HEK293 (cell line): Measurements from ENCODE around the gene TIMM17B.

Source experiments
- CTCF ChIA-PET: fragments of 350-600 bp; formaldehyde crosslinking; extraction: SDS; loops from one replicate; lab custom pipeline; 2021; ENCODE audit warnings: antibody characterized with exemption; lab: Yijun Ruan, JAX
- POLR2A ChIA-PET: fragments of 300-600 bp; formaldehyde crosslinking; extraction: SDS; loops from one replicate; lab custom pipeline; 2020; ENCODE audit warnings: antibody characterized with exemption, inconsistent platforms; lab: Yijun Ruan, JAX
- H3K27ac ChIP-seq: fragments of 200-500 bp; sonication (Bioruptor generic); 2 replicates; pipeline ENCODE4 v1.5.1; 2014; ENCODE audit warnings: low read depth, low read length, control low read depth, inconsistent platforms; ENCODE audit errors: extremely low read depth
- H3K36me3 ChIP-seq, 2 experiments: fragments of 200-500 bp in 1 of 2; sonication (Bioruptor generic) in 1 of 2; 1 replicate in 1 of 2; 2 replicates in 1 of 2; pipeline ENCODE4 v1.5.1; 2014 to 2017; ENCODE audit warnings: inconsistent platforms in 2 of 2, low read length in 2 of 2; ENCODE audit not compliant: control insufficient read depth in 2 of 2, insufficient read depth in 1 of 2
- H3K4me1 ChIP-seq: fragments of 200-500 bp; sonication (Bioruptor generic); 2 replicates; pipeline ENCODE4 v1.5.1; 2014; ENCODE audit warnings: mild to moderate bottlenecking, low read length, inconsistent platforms; ENCODE audit not compliant: control insufficient read depth, insufficient read depth
- H3K4me3 ChIP-seq: 2 replicates; pipeline ENCODE4 v1.5.1; 2011; ENCODE audit warnings: low read depth, mild to moderate bottlenecking, control low read depth, low read length, moderate library complexity
- H3K9me3 ChIP-seq: fragments of 200-500 bp; sonication (Bioruptor generic); 2 replicates; pipeline ENCODE4 v1.5.1; 2014; ENCODE audit warnings: low read depth, low read length, inconsistent platforms; ENCODE audit not compliant: control insufficient read depth, insufficient read depth
- HOXD13 ChIP-seq: sonication (generic); formaldehyde crosslinking; IDR thresholded peaks from 2 replicates; pipeline ENCODE4 v1.8.0; 2022; ENCODE audit warnings: missing genetic modification reagents, borderline replicate concordance
- IKZF3 ChIP-seq: fragments of 450-650 bp; IDR thresholded peaks from 2 replicates; pipeline ENCODE4 v1.5.0; 2018; ENCODE audit warnings: missing biosample characterization, mild to moderate bottlenecking, missing genetic modification characterization, moderate library complexity
- KLF10 ChIP-seq: fragments of 450-650 bp; IDR thresholded peaks from 2 replicates; pipeline ENCODE4 v1.5.1; 2018; ENCODE audit warnings: missing biosample characterization, mild to moderate bottlenecking, missing genetic modification characterization
- TCF7L2 ChIP-seq: IDR thresholded peaks from 2 replicates; pipeline ENCODE4 v1.6.1; 2011; ENCODE audit warnings: low read depth, mild to moderate bottlenecking, inconsistent platforms, low read length, moderate library complexity, borderline replicate concordance
- WT1 ChIP-seq: fragments of 450-650 bp; formaldehyde crosslinking; IDR thresholded peaks from 2 replicates; pipeline ENCODE4 v1.5.1; 2016; ENCODE audit warnings: missing biosample characterization, missing genetic modification characterization
- ZNF112 ChIP-seq: fragments of 450-650 bp; formaldehyde crosslinking; IDR thresholded peaks from 2 replicates; pipeline ENCODE4 v1.5.0; 2017; ENCODE audit warnings: missing biosample characterization, missing genetic modification characterization
- ZNF221 ChIP-seq: fragments of 450-650 bp; formaldehyde crosslinking; IDR thresholded peaks from 2 replicates; pipeline ENCODE4 v1.5.1; 2017; ENCODE audit warnings: missing biosample characterization, missing genetic modification characterization, borderline replicate concordance
- ZNF24 ChIP-seq: fragments of 450-650 bp; formaldehyde crosslinking; IDR thresholded peaks from 2 replicates; pipeline ENCODE4 v1.5.1; 2016; ENCODE audit warnings: missing biosample characterization, missing genetic modification characterization
- ZNF366 ChIP-seq: fragments of 450-650 bp; formaldehyde crosslinking; conservative IDR thresholded peaks from 2 replicates; pipeline ENCODE4 v1.5.1; 2016; ENCODE audit warnings: missing biosample characterization, missing genetic modification characterization
- ZNF514 ChIP-seq: fragments of 450-650 bp; formaldehyde crosslinking; IDR thresholded peaks from 2 replicates; pipeline ENCODE4 v1.5.1; 2016; ENCODE audit warnings: missing biosample characterization, missing genetic modification characterization
- ZNF521 ChIP-seq: fragments of 450-650 bp; formaldehyde crosslinking; IDR thresholded peaks from 2 replicates; pipeline ENCODE4 v1.5.1; 2017; ENCODE audit warnings: missing biosample characterization, mild to moderate bottlenecking, missing genetic modification characterization
- ZNF549 ChIP-seq: fragments of 450-650 bp; IDR thresholded peaks from 2 replicates; pipeline ENCODE4 v1.5.1; 2018; ENCODE audit warnings: missing biosample characterization, missing genetic modification characterization, mild to moderate bottlenecking, inconsistent platforms, moderate library complexity
- ZNF76 ChIP-seq: fragments of 450-650 bp; formaldehyde crosslinking; IDR thresholded peaks from 2 replicates; pipeline ENCODE4; 2016; ENCODE audit warnings: low read depth, missing biosample characterization, missing genetic modification characterization, borderline replicate concordance
- ZNF777 ChIP-seq: fragments of 450-650 bp; formaldehyde crosslinking; IDR thresholded peaks from 2 replicates; pipeline ENCODE4 v1.5.1; 2017; ENCODE audit warnings: missing biosample characterization, missing genetic modification characterization, borderline replicate concordance
- ZNF785 ChIP-seq: fragments of 450-650 bp; formaldehyde crosslinking; IDR thresholded peaks from 2 replicates; pipeline ENCODE4 v1.5.1; 2016; ENCODE audit warnings: missing biosample characterization, missing genetic modification characterization
- ZSCAN16 ChIP-seq: fragments of 450-650 bp; formaldehyde crosslinking; IDR thresholded peaks from 2 replicates; pipeline ENCODE4 v1.5.1; 2016; ENCODE audit warnings: missing biosample characterization, missing genetic modification characterization
- TF ChIP-seq, protein P1 (sequence below): fragments of 450-650 bp; formaldehyde crosslinking; IDR thresholded peaks from 2 replicates; pipeline ENCODE4 v1.5.1; 2016; ENCODE audit warnings: missing biosample characterization, missing genetic modification characterization
- TF ChIP-seq, protein P2 (sequence below): fragments of 450-650 bp; formaldehyde crosslinking; IDR thresholded peaks from 2 replicates; pipeline ENCODE4 v1.5.1; 2016; ENCODE audit warnings: missing biosample characterization, missing genetic modification characterization, borderline replicate concordance
- TF ChIP-seq, protein P3 (sequence below): fragments of 450-650 bp; formaldehyde crosslinking; IDR thresholded peaks from 2 replicates; pipeline ENCODE4 v1.5.1; 2016; ENCODE audit warnings: missing biosample characterization, missing genetic modification characterization

TIMM17B gene

DNA sequence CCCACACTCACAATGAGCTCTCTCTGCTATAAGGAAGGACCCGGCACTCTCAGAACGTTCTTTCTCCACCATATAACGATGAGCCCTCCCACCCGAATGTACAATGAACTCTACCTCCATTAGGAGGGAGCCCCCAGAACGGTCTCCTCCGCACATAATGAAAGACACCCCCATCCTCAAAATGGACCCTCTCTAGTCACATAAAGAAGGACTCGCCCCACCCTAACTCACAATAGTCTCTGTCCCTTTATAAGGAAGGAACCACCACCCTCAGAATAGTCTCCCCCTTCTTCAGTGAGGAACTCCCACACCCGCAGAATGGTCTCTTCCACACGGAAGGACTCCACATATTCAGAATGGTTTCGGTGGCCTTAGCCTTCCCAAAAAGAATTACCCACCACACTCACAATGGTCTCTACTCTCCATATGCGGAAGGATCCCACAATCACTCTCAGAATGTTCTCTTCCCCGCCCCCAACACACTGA is 13.4 kb upstream of the TIMM17B start:
- POLR2A ChIA-PET, result interaction anchor here (0.6 to 2.9 kb wide), 10 partner anchors 8 to 234 kb away, joined by 4 to 21 read pairs (median 7); partner anchors contain the start of genes HDAC6, OTUD5, PQBP1 and TFE3
- Histone ChIP-seq H3K9me3 (no peaks in the 10 kb centered on the region), H3K4me1 (no peaks in the 10 kb centered on the region), H3K27ac (peak overlapping the region; percentile 30; the same call in 1 of the 2 replicates), H3K36me3 (peaks cover 0 to 56% of the 10 kb centered on the region in 2 experiments; a peak in 1 of 3 replicates), H3K4me3 (peak overlapping the region; percentile 81)
- CTCF ChIA-PET, result interaction anchor here (0.7 to 0.9 kb wide), 2 partner anchors 20 to 57 kb away, joined by 3 read pairs; no protein-coding TSS in a partner anchor
- TF ChIP-seq, protein P1, sequence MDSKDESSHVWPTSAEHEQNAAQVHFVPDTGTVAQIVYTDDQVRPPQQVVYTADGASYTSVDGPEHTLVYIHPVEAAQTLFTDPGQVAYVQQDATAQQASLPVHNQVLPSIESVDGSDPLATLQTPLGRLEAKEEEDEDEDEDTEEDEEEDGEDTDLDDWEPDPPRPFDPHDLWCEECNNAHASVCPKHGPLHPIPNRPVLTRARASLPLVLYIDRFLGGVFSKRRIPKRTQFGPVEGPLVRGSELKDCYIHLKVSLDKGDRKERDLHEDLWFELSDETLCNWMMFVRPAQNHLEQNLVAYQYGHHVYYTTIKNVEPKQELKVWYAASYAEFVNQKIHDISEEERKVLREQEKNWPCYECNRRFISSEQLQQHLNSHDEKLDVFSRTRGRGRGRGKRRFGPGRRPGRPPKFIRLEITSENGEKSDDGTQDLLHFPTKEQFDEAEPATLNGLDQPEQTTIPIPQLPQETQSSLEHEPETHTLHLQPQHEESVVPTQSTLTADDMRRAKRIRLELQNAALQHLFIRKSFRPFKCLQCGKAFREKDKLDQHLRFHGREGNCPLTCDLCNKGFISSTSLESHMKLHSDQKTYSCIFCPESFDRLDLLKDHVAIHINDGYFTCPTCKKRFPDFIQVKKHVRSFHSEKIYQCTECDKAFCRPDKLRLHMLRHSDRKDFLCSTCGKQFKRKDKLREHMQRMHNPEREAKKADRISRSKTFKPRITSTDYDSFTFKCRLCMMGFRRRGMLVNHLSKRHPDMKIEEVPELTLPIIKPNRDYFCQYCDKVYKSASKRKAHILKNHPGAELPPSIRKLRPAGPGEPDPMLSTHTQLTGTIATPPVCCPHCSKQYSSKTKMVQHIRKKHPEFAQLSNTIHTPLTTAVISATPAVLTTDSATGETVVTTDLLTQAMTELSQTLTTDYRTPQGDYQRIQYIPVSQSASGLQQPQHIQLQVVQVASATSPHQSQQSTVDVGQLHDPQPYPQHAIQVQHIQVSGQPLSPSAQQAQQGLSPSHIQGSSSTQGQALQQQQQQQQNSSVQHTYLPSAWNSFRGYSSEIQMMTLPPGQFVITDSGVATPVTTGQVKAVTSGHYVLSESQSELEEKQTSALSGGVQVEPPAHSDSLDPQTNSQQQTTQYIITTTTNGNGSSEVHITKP, result peak; percentile 95
- TF ChIP-seq ZSCAN16 (tag by site-specific recombination), result no peak
- TF ChIP-seq, protein P2, sequence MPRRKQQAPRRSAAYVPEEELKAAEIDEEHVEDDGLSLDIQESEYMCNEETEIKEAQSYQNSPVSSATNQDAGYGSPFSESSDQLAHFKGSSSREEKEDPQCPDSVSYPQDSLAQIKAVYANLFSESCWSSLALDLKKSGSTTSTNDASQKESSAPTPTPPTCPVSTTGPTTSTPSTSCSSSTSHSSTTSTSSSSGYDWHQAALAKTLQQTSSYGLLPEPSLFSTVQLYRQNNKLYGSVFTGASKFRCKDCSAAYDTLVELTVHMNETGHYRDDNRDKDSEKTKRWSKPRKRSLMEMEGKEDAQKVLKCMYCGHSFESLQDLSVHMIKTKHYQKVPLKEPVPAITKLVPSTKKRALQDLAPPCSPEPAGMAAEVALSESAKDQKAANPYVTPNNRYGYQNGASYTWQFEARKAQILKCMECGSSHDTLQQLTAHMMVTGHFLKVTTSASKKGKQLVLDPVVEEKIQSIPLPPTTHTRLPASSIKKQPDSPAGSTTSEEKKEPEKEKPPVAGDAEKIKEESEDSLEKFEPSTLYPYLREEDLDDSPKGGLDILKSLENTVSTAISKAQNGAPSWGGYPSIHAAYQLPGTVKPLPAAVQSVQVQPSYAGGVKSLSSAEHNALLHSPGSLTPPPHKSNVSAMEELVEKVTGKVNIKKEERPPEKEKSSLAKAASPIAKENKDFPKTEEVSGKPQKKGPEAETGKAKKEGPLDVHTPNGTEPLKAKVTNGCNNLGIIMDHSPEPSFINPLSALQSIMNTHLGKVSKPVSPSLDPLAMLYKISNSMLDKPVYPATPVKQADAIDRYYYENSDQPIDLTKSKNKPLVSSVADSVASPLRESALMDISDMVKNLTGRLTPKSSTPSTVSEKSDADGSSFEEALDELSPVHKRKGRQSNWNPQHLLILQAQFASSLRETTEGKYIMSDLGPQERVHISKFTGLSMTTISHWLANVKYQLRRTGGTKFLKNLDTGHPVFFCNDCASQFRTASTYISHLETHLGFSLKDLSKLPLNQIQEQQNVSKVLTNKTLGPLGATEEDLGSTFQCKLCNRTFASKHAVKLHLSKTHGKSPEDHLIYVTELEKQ (tag by site-specific recombination), result no peak
- no peak for TF ChIP-seq ZNF521 (tag by site-specific recombination)

DNA sequence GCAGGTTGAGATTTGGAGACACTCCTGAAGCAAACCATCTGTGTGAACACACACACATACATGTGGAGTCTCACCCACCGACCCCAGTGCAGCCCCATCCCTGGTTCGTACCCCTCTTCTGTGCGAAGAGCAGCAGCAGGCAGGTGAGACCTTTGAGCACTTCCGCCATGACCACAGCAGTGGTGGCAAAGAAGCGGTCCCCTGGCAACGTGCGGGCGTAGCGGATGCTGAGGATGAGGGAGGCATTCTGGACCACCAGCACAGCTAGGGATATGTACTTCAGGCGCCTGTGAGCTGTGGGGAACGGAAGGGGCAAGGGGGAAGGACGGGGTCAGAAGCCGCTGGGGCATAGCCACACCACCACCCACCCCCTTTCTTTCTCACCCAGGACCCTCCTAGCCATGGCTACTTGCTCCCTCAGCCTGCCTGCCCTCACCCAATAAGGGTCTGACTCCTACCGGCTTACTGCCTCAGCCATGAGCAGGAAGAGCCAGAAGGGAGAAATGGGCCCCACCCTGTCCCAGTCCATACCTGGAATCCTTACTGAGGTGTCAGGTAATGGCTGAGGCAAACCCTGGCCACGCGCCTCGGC is 12.2 kb upstream of the TIMM17B start:
- H3K4me1 ChIP-seq, result no peaks in the 10 kb centered on the region
- H3K4me3 ChIP-seq, result no peak overlapping the region
- ChIA-PET CTCF (no interaction called here), POLR2A (interaction anchor here (2.9 kb wide), 1 partner anchor 12 kb away, joined by 21 read pairs; the partner anchor contains the start of genes PQBP1 and TIMM17B)
- no peak for TF ChIP-seq IKZF3 (tag by site-specific recombination)
- no peak for TF ChIP-seq WT1 (tag by site-specific recombination)
- H3K36me3 ChIP-seq, result peaks cover 0 to 56% of the 10 kb centered on the region in 2 experiments; a peak in 1 of 3 replicates
- no peaks in the 10 kb centered on the region for H3K9me3 ChIP-seq
- H3K27ac ChIP-seq, result no peak overlapping the region

DNA sequence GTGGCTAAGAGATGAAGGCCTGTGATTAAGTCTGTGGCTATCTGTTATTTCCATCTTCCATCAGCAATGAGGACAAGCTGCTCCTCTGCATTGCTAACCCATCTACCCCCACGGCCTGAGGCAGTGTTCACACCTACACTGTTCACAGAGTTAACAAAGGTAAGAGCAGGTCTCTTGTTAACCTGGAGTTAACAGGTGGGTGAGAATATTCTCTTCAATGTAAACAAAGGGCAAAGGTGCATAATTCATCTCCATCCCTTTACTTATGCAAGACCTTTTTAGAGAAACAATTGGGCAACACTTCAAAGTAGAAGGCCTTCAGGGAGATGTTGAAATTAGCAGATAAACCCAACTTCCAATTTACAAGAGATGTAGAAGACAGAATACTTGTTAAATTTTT is 11.0 kb upstream of the TIMM17B start:
- Histone ChIP-seq H3K4me1 (no peaks in the 10 kb centered on the region), H3K4me3 (no peak overlapping the region), H3K9me3 (no peaks in the 10 kb centered on the region), H3K27ac (no peak overlapping the region), H3K36me3 (peaks cover 0 to 56% of the 10 kb centered on the region in 2 experiments; a peak in 1 of 3 replicates)
- CTCF ChIA-PET, result no interaction called here
- no peak for TF ChIP-seq ZNF366 (tag by site-specific recombination)
- TF ChIP-seq HOXD13, result no peak
- no peak for TF ChIP-seq ZNF24 (tag by site-specific recombination)
- TF ChIP-seq ZNF112 (tag by site-specific recombination), result no peak
- TF ChIP-seq TCF7L2, result no peak
- TF ChIP-seq, protein P3, sequence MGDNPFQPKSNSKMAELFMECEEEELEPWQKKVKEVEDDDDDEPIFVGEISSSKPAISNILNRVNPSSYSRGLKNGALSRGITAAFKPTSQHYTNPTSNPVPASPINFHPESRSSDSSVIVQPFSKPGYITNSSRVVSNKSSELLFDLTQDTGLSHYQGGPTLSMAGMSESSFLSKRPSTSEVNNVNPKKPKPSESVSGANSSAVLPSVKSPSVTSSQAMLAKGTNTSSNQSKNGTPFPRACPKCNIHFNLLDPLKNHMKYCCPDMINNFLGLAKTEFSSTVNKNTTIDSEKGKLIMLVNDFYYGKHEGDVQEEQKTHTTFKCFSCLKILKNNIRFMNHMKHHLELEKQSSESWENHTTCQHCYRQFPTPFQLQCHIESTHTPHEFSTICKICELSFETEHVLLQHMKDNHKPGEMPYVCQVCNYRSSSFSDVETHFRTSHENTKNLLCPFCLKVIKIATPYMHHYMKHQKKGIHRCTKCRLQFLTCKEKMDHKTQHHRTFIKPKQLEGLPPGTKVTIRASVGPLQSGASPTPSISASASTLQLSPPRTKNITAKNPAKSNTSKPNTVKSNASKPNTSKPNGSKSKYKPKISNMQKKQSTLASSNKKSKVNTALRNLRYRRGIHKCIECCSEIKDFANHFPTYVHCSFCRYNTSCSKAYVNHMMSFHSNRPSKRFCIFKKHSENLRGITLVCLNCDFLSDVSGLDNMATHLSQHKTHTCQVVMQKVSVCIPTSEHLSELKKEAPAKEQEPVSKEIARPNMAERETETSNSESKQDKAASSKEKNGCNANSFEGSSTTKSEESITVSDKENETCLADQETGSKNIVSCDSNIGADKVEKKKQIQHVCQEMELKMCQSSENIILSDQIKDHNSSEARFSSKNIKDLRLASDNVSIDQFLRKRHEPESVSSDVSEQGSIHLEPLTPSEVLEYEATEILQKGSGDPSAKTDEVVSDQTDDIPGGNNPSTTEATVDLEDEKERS, result no peak
- TF ChIP-seq ZNF785 (tag by site-specific recombination), result no peak
- TF ChIP-seq ZNF514, result no peak
- no peak for TF ChIP-seq ZNF777 (tag by site-specific recombination)
- TF ChIP-seq ZNF221 (tag by site-specific recombination), result no peak
- no peak for TF ChIP-seq ZNF549
- no peak for TF ChIP-seq KLF10 (tag by site-specific recombination)
- TF ChIP-seq ZNF76 (tag by site-specific recombination), result no peak
- POLR2A ChIA-PET, result interaction anchor here (1.9 kb wide), 1 partner anchor 17 kb away, joined by 6 read pairs; no protein-coding TSS in a partner anchor
